ENCODE data around the gene APOA4. TPM values are rescaled to one million over a fixed set of nuclear protein-coding genes. Genes with fewer than 3 reads are reported as not detected.

Gene APOA4
- total and polyA plus RNA-seq, 2 experiments from 2014 or later, result not detected

- DNase-seq (ENCODE audit: low spot score), result no peak
- Histone ChIP-seq H3F3A (replicated peaks; ENCODE audit: low read depth) (no peaks in the 10 kb centered on the region), H3K27ac (ENCODE audit: low read depth) (no peak overlapping the region), H4K20me1 (replicated peaks; ENCODE audit: insufficient read depth) (no peaks in the 10 kb centered on the region), H3K4me1 (ENCODE audit: insufficient read depth) (no peaks in the 10 kb centered on the region), H3K9me2 (ENCODE audit: insufficient read depth) (peaks cover 6% of the 10 kb centered on the region; the same call in 1 of the 2 replicates), H2AFZ (peak overlapping the region; percentile 75; the same call in 1 of the 2 replicates), H3K4me3 (no peak overlapping the region), H3K4me2 (no peak overlapping the region), H3K79me2 (replicated peaks; ENCODE audit: insufficient read depth) (no peaks in the 10 kb centered on the region), H3K27me3 (ENCODE audit: insufficient read depth) (no peaks in the 10 kb centered on the region), H3K36me3 (ENCODE audit: insufficient read depth) (no peaks in the 10 kb centered on the region)
- ATAC-seq, result no peak
- Mint-ChIP-seq H3K36me3 (ENCODE audit: low read depth) (no peaks in the 10 kb centered on the region), H3K27ac (no peak overlapping the region; the same call in 1 of the 2 replicates), H3K4me1 (no peaks in the 10 kb centered on the region), H3K27me3 (ENCODE audit: insufficient read depth, low read depth, poor library complexity) (no peaks in the 10 kb centered on the region), H3K4me3 (no peak overlapping the region), H3K9me3 (no peaks in the 10 kb centered on the region)
- no peak for TF ChIP-seq JUNB (IDR thresholded peaks at IDR 0.05; ENCODE audit: unreplicated experiment)
- TF ChIP-seq ZNF331 (CRISPR knock-in tag; IDR thresholded peaks at IDR 0.05; ENCODE audit: low read depth), result no peak
- TF ChIP-seq CREB1 (CRISPR knock-in tag; IDR thresholded peaks at IDR 0.05; ENCODE audit: low read depth), result no peak
- no peak for TF ChIP-seq POLR2AphosphoS5 (IDR thresholded peaks at IDR 0.05; ENCODE audit: low read depth)
- TF ChIP-seq EZH2 (IDR thresholded peaks at IDR 0.05; ENCODE audit: low read depth, unreplicated experiment), result no peak
- TF ChIP-seq ZNF114 (CRISPR knock-in tag; IDR thresholded peaks at IDR 0.05), result no peak
- no peak for TF ChIP-seq STAT1 (IDR thresholded peaks at IDR 0.05; ENCODE audit: unreplicated experiment)
- no peak for TF ChIP-seq CTCF (conservative IDR thresholded peaks at IDR 0.05; ENCODE audit: low read depth in 2 of 2)
- no peak for TF ChIP-seq REST (IDR thresholded peaks at IDR 0.05; ENCODE audit: unreplicated experiment)
- TF ChIP-seq EZH2phosphoT487 (IDR thresholded peaks at IDR 0.05; ENCODE audit: unreplicated experiment), result no peak
- TF ChIP-seq ETS1 (IDR thresholded peaks at IDR 0.05), result no peak
- no peak for TF ChIP-seq NANOG (IDR thresholded peaks at IDR 0.05; ENCODE audit: borderline replicate concordance)
Measured at GRCh38 chr11:116800610-116801009, 22.5 kb downstream of the APOA4 start.
